Colonic mucosa (tissue), 4 donors: ENCODE measurements around the gene HGD. TPM values are rescaled to one million over a fixed set of nuclear protein-coding genes. Genes with fewer than 3 reads are reported as not detected.
A peak's percentile ranks its signal among the peaks of the same experiment; 100 is the strongest.
"Not testable (repeated sequence)": the region's sequence is repeated elsewhere in the genome, so short reads cannot be mapped to it uniquely, and the experiment has no call there.

Experiments used
- DNase-seq: peaks from one replicate; pipeline ENCODE4 v3.0.0-alpha.2; 2020
- H3K27ac ChIP-seq: fragments of 200-600 bp; one replicate; pipeline ENCODE4 v1.8.0; 2021
- H3K27me3 ChIP-seq: fragments of 200-600 bp; one replicate; pipeline ENCODE4 v1.8.0; 2021
- H3K36me3 ChIP-seq: fragments of 200-600 bp; one replicate; pipeline ENCODE4 v1.8.0; 2021
- H3K4me1 ChIP-seq: fragments of 200-600 bp; one replicate; pipeline ENCODE4 v1.8.0; 2021; ENCODE audit warnings: mild to moderate bottlenecking
- H3K4me3 ChIP-seq: fragments of 200-600 bp; one replicate; pipeline ENCODE4 v1.8.0; 2021
- H3K9ac ChIP-seq, 2 donors: one replicate each; pipeline ENCODE4 v1.7.0; 2013; ENCODE audit warnings: control low read depth in 2 of 2, low read depth in 2 of 2, low read length in 2 of 2
- H3K9me3 ChIP-seq: fragments of 200-600 bp; one replicate; pipeline ENCODE4 v1.8.0; 2021
- CTCF ChIP-seq: fragments of 200-600 bp; IDR thresholded peaks from one replicate; pipeline ENCODE4 v1.8.0; 2022; ENCODE audit warnings: antibody characterized with exemption, mild to moderate bottlenecking
- intact Hi-C: fragments of 100-400 bp; cut with DNase I; formaldehyde crosslinking; loops from one replicate; pipeline ENCODE4 v1.14.1; 2022
- total RNA-seq, 2 donors: library from RNA; stranded (reverse); fragmentation: NEBNext Ultra II Directional in 1 of 2; extraction: Animal tissue kit (Norgen Biotek cat#: 25700) in 1 of 2; gene quantifications; one replicate each; pipeline ENCODE4 v1.2.1, GENCODE V29; 2021
- donor health status: healthy.
- donor health status: DM: no; HTN: no; CAD: no.
- donor health status: DM: no; HTN: no; CAD: no.

The HGD gene
- total RNA-seq = 10 to 100 TPM; 37.6 to 48.5 TPM

GRCh38 chr3:120682095-120682681, at the start of gene HGD:
Gene HGD (minus strand): TSS chr3:120682239. CDS start chr3:120682111, 128 bp downstream.
- Histone ChIP-seq H3K4me3 (peak within 1 kb of the TSS; percentile 6), H3K4me1 (no peaks in the 10 kb centered on the region), H3K27ac (peak within 1 kb of the TSS; percentile 87), H3K9ac (peak within 1 kb of the TSS; percentile 41 to 49), H3K9me3 (no peaks in the 10 kb centered on the region), H3K36me3 (no peaks in the 10 kb centered on the region), H3K27me3 (no peaks in the 10 kb centered on the region)
- TF ChIP-seq CTCF = no peak
- DNase-seq = peak; percentile 69
- intact Hi-C loops = no loop called here

- Histone ChIP-seq H3K9ac (no peak overlapping the region), H3K27ac (no peak overlapping the region), H3K36me3 (no peaks in the 10 kb centered on the region), H3K9me3 (no peaks in the 10 kb centered on the region), H3K27me3 (no peaks in the 10 kb centered on the region), H3K4me3 (no peak overlapping the region), H3K4me1 (no peaks in the 10 kb centered on the region)
- no peak for TF ChIP-seq CTCF
- no peak for DNase-seq
- intact Hi-C loops = no loop called here
Observed at GRCh38 chr3:120730576-120731542, 48.8 kb upstream of the HGD start.

GRCh38 chr3:120726791-120727190, 44.8 kb upstream of the HGD start:
- Histone ChIP-seq H3K9me3 (no peaks in the 10 kb centered on the region), H3K4me1 (no peaks in the 10 kb centered on the region), H3K9ac (no peak overlapping the region), H3K27ac (no peak overlapping the region), H3K36me3 (no peaks in the 10 kb centered on the region), H3K27me3 (no peaks in the 10 kb centered on the region), H3K4me3 (no peak overlapping the region)
- no peak for DNase-seq
- intact Hi-C loops = no loop called here
- TF ChIP-seq CTCF = no peak

GRCh38 chr3:120719167-120719834, 37.3 kb upstream of the HGD start:
- H3K27me3 ChIP-seq, H3K9me3 ChIP-seq, H3K4me1 ChIP-seq, intact Hi-C loops, H3K36me3 ChIP-seq: not testable (repeated sequence)
- Histone ChIP-seq H3K27ac (peak overlapping the region; percentile 20), H3K9ac (peak overlapping the region in 1 of 2 donors; percentile 26), H3K4me3 (peak overlapping the region; percentile 22)
- peak; percentile 82 for DNase-seq

GRCh38 chr3:120713262-120713661, 31.2 kb upstream of the HGD start:
- no peak overlapping the region for H3K9ac ChIP-seq
- intact Hi-C loops = no loop called here
- H3K4me1 ChIP-seq = no peaks in the 10 kb centered on the region

More at GRCh38 chr3:120713262-120713661, 31.2 kb upstream of the HGD start:
- H3K4me3 ChIP-seq = no peak overlapping the region
- no peak overlapping the region for H3K27ac ChIP-seq
- H3K36me3 ChIP-seq = no peaks in the 10 kb centered on the region
- H3K9me3 ChIP-seq = no peaks in the 10 kb centered on the region
- no peak for TF ChIP-seq CTCF
- no peak for DNase-seq
- H3K27me3 ChIP-seq = no peaks in the 10 kb centered on the region
